ENCODE measurements around the gene YBX2.

YBX2 gene

DNA sequence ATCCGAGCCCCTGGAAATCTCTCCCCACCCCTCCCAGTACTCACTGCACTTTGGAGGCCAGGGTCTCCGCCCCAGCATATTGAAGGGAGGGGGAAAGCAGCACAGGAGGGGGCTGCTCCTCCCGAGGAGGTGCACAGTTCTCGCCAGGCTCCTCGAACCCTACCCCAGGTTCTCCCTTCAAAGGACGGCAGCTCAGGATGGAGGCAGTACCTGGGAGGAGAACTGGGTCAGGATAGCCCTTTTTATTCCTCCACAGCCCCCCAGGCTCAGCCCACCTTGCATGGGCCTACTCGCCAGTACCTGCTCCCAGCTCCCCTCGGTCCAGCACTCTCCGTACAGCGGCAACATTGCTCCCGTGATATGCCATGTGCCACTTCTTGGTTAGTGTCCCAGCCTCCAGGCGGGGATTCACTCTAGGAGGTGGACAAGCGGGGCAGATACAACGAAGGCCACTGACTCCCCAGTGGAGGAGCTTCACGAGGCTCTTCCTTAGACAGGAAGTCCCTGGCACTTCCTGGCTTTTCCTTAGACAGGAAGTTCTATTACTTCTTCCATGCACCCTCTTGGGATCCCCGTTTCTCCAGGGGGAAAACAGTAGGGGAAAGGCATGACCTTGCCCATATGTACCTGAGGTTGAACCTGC is 22.8 kb upstream of the YBX2 start:
- CTCF ChIA-PET: interaction anchor here (0.8 to 1.1 kb wide), 2 partner anchors 29 to 38 kb away, joined by 3 read pairs; partner anchors contain the start of gene TMEM95
- no peak for DNase-seq (ENCODE audit: extremely low spot score)
- POLR2A ChIA-PET: interaction anchor here (0.7 kb wide), 1 partner anchor 13 kb away, joined by 3 read pairs; no protein-coding TSS in a partner anchor
- TF ChIP-seq, protein P1, sequence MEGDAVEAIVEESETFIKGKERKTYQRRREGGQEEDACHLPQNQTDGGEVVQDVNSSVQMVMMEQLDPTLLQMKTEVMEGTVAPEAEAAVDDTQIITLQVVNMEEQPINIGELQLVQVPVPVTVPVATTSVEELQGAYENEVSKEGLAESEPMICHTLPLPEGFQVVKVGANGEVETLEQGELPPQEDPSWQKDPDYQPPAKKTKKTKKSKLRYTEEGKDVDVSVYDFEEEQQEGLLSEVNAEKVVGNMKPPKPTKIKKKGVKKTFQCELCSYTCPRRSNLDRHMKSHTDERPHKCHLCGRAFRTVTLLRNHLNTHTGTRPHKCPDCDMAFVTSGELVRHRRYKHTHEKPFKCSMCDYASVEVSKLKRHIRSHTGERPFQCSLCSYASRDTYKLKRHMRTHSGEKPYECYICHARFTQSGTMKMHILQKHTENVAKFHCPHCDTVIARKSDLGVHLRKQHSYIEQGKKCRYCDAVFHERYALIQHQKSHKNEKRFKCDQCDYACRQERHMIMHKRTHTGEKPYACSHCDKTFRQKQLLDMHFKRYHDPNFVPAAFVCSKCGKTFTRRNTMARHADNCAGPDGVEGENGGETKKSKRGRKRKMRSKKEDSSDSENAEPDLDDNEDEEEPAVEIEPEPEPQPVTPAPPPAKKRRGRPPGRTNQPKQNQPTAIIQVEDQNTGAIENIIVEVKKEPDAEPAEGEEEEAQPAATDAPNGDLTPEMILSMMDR (IDR thresholded peaks at IDR 0.05; ENCODE audit: control extremely low read depth, extremely low read depth, low read depth, missing control alignments): no peak

DNA sequence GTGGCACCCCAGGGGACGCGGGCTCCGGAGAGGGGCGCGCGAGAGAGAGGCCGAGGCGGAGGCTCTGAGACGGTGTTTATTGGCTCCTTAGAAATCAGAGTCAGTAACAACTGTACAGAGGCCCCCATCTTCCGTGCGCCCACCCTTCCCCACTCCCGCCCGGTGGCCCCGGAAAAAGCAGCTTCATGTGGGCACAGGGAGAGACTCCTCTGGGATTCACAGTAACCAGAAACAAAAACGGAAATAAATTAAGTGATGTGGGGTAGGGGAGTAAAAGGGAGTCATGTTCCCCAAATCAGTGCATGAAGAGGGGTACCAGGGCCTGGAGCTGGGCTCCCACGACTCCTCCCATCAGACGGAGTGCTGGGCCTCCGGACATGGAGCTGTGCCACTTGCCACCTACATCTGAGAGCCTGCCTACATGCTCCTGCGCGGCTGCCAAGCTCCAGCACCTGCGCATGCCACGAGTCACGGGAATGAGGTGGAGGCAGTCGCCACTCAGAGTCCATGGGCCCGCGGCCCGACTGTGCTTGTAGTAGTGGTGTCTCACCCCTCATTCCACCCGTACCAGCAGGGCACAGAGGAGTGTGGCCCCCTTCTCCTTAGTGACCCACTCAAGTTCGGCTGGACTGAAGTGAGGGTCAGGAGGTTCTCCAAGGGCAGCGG is 21.3 kb upstream of the YBX2 start:
- POLR2A ChIA-PET: interaction anchor here (0.5 to 1.3 kb wide), 2 partner anchors 10 to 14 kb away, joined by 4 to 6 read pairs; partner anchors contain the start of gene NEURL4
- TF ChIP-seq, protein P1 (IDR thresholded peaks at IDR 0.05; ENCODE audit: control extremely low read depth, extremely low read depth, low read depth, missing control alignments): no peak

DNA sequence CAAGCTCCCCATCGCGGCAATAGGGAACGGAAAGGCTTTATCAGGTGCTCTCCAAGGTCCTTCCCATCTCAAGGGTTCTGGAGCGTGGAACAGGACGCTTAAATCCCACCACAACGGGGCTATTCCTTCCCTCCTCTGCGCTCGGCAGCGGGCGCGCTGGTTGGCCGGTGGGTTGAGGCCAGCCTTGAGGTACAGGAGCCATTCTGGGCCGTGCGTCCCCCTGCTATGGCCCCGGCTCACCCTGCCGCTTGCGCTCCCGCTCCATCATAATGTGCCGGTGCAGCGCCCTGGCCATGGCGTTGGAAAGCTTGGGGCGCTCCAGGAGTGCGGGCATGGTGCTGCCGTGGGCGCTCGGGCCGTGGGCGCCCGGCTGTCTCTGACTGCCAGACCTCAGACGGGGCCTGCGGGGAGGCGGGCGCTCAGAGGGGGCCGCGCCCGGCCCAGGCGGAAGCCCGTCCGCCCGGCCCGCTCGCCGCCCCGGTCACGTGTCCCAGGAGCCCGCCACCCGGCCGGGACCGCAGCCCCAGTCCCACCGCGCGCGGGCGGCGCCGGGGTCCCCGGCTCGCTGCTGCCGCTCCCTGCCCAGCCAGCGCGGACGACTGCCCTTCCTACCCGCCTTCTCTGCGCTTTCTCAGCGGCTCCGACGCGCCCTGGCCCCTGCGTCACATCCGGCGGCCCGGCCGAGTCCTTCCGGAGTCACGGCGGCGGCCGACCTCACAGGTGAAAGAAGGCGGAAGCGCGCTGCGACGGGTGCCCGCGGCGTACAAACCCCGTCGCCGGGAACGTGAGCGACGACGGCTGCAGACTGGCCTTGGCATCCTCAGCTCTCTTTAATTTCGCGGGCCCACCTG is 20.5 kb upstream of the YBX2 start, which contains the start of gene GPS2:
Gene GPS2 (minus strand): TSS at position 642 of the 851 bp plus-strand sequence. CDS start 308 bp downstream, at position 334.
- CTCF ChIA-PET: interaction anchor here (1.1 to 4.2 kb wide), 4 partner anchors 10 to 19 kb away, joined by 3 to 32 read pairs (median 12); no protein-coding TSS in a partner anchor
- POLR2A ChIA-PET: interaction anchor here (0.5 to 1.9 kb wide), 4 partner anchors 9 to 89 kb away, joined by 4 to 6 read pairs (median 4); partner anchors contain the start of genes NEURL4 and TMEM256
- TF ChIP-seq, protein P1 (IDR thresholded peaks at IDR 0.05; ENCODE audit: control extremely low read depth, extremely low read depth, low read depth, missing control alignments): no peak
- peak; percentile 95 for DNase-seq (ENCODE audit: extremely low spot score)

More for the DNA sequence above, 21.3 kb upstream of the YBX2 start:
- no peak for DNase-seq (ENCODE audit: extremely low spot score)
- CTCF ChIA-PET: interaction anchor here (1.9 to 4.2 kb wide), 3 partner anchors 9 to 19 kb away, joined by 4 to 32 read pairs (median 19); no protein-coding TSS in a partner anchor

DNA sequence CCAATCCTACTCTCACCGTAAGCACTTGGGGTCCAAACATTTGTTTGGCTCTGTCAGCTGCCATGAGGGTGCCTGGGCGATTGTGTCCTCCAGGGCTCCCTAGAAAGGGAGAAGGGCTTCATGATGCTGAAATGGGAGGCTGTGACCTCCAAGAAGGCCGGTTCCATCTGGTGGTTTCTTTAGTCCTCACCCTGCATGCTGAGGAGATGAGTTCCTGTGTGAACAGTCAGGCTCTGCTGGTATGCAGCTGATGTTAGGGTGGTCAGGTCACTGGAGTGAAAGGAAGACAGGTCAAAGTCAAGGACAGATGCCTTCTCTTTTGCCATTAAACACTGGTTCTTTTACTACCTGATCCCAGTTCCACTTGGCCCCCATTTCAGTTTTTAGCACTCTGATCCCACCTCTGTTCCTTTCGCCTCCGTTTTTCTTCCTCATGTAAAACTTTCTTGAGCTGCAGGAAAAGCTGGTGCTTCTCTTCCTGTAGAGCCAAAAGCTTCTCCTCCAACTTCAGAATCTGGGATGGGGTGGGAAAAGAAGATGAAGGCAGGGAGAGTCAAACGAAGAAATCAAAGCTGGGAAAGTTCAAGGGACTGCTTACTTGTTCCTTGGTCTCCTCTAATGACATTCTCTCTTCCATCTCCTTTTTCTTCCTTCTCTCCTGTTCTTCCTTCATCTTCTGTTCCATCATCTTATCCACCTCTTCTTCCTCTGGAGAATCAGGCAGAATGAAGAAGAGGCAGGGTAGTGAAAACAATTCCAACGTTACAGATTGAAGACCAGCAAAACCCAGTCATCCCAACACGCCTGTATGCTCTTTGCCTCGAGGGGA is 19.7 kb upstream of the YBX2 start:
- CTCF ChIA-PET: interaction anchor here (1.0 to 4.2 kb wide), 7 partner anchors 8 to 41 kb away, joined by 3 to 32 read pairs (median 4); partner anchors contain the start of gene TMEM95
- DNase-seq (ENCODE audit: extremely low spot score): no peak
- POLR2A ChIA-PET: interaction anchor here (1.7 to 1.9 kb wide), 2 partner anchors 15 to 90 kb away, joined by 4 to 5 read pairs; partner anchors contain the start of genes NEURL4 and TMEM256
- TF ChIP-seq, protein P1 (IDR thresholded peaks at IDR 0.05; ENCODE audit: control extremely low read depth, extremely low read depth, low read depth, missing control alignments): no peak

DNA sequence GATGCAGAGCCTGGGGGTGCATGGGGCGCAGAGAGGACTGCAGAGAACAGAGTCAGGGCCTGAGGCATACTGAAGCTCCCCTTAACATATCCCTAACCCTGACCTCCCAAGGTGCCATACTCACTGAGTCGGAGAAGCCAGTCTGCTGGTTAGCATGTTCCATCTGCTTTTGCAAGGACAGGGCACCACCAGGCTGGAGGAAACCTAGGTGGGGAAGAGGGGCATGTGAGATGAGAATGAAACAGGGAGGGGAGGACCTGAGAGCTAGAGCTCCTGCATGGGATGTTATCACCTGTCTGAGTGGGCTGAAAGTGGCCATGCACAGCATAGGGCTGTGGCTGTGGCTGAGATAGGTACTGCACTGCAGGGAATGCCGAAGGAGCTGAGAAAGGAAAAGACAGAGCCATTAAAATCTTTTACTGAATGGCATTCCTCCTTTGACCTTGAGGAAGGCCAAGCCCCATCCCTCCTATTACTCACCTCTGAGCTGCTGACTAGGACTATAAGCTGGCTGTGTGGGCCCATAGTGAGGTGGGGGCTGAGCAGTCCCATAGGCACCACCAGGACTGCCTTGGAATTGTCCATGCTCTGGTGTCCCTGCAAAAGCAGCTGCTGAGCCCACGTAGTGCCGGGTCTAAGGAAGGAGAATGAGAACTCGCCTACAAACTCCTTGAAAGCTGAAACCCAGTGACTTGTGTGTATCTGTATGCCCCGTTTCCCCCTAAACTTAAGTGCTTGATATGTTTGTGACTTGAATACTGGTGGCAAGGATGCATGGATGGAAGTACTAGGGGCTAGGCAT is 18.9 kb upstream of the YBX2 start:
- POLR2A ChIA-PET: interaction anchor here (1.9 kb wide), 1 partner anchor 16 kb away, joined by 5 read pairs; the partner anchor contains the start of gene NEURL4
- DNase-seq (ENCODE audit: extremely low spot score): no peak

More for the DNA sequence above, 18.9 kb upstream of the YBX2 start:
- TF ChIP-seq, protein P1 (IDR thresholded peaks at IDR 0.05; ENCODE audit: control extremely low read depth, extremely low read depth, low read depth, missing control alignments): no peak
- CTCF ChIA-PET: interaction anchor here (0.9 to 4.2 kb wide), 7 partner anchors 9 to 122 kb away, joined by 3 to 32 read pairs (median 3); partner anchors contain the start of genes TMEM102 and TMEM95
